OCI-LY1 (cell line): ENCODE results near the gene PRUNE1.

Experiments used
- H2AFZ ChIP-seq: fragments of 200-600 bp; sonication (generic), shearing (Covaris generic); 2 replicates; pipeline ENCODE4 v1.6.0; 2014; ENCODE audit warnings: antibody characterized with exemption, mild to moderate bottlenecking, low read length
- H3F3A ChIP-seq: fragments of 200-600 bp; sonication (generic), shearing (Covaris generic); 2 replicates; pipeline ENCODE4 v1.6.0; 2014; ENCODE audit warnings: mild to moderate bottlenecking, antibody characterized with exemption, low read length, moderate library complexity; ENCODE audit not compliant: insufficient read depth
- H3K27ac ChIP-seq: fragments of 200-600 bp; sonication (generic); 2 replicates; pipeline ENCODE4 v1.5.1; 2014; ENCODE audit warnings: low read length, mixed run types, mild to moderate bottlenecking, low read depth; ENCODE audit not compliant: poor library complexity, severe bottlenecking
- H3K27me3 ChIP-seq: fragments of 200-600 bp; sonication (generic); 2 replicates; pipeline ENCODE4 v1.6.0; 2014; ENCODE audit warnings: antibody characterized with exemption, mild to moderate bottlenecking, low read length, moderate library complexity; ENCODE audit not compliant: insufficient read depth
- H3K36me3 ChIP-seq: fragments of 200-600 bp; sonication (generic); 2 replicates; pipeline ENCODE4 v1.6.1; 2014; ENCODE audit warnings: mild to moderate bottlenecking, antibody characterized with exemption, low read length, moderate library complexity, mixed read lengths; ENCODE audit not compliant: insufficient read depth
- H3K4me1 ChIP-seq: fragments of 200-600 bp; sonication (generic); 2 replicates; pipeline ENCODE4 v1.5.1; 2014; ENCODE audit warnings: mild to moderate bottlenecking, low read length, moderate library complexity; ENCODE audit not compliant: insufficient read depth, severe bottlenecking
- H3K4me2 ChIP-seq: fragments of 200-600 bp; sonication (generic), shearing (Covaris generic); 2 replicates; pipeline ENCODE4 v1.6.1; 2014; ENCODE audit warnings: low read length
- H3K4me3 ChIP-seq: fragments of 200-600 bp; sonication (generic); 2 replicates; pipeline ENCODE4 v1.5.1; 2014; ENCODE audit warnings: low read length, low read depth, mild to moderate bottlenecking, mixed read lengths; ENCODE audit not compliant: poor library complexity, severe bottlenecking
- H3K79me2 ChIP-seq: fragments of 200-600 bp; shearing (Covaris generic); 2 replicates; pipeline ENCODE4 v1.6.1; 2016; ENCODE audit warnings: mixed run types, low read length, mixed read lengths; ENCODE audit not compliant: insufficient read depth
- H3K9ac ChIP-seq: fragments of 200-600 bp; sonication (generic), shearing (Covaris generic); 2 replicates; pipeline ENCODE4 v1.6.1; 2014; ENCODE audit warnings: mild to moderate bottlenecking, low read length, mixed read lengths
- H3K9me2 ChIP-seq: fragments of 200-600 bp; sonication (generic), shearing (Covaris generic); 2 replicates; pipeline ENCODE4 v1.6.1; 2014; ENCODE audit warnings: low read depth, mild to moderate bottlenecking, low read length, mixed read lengths
- H3K9me3 ChIP-seq: fragments of 200-600 bp; shearing (Covaris generic); 2 replicates; pipeline ENCODE4 v1.6.1; 2014; ENCODE audit warnings: low read length, mixed read lengths
- H4K20me1 ChIP-seq: fragments of 200-600 bp; sonication (generic), shearing (Covaris generic); 2 replicates; pipeline ENCODE4 v1.6.0; 2016; ENCODE audit warnings: mild to moderate bottlenecking, low read length; ENCODE audit not compliant: insufficient read depth
- EZH2 ChIP-seq: fragments of 200-600 bp; sonication (generic), shearing (Covaris generic); IDR thresholded peaks from 2 replicates; pipeline ENCODE4 v1.8.0; 2017; ENCODE audit warnings: borderline replicate concordance, mixed run types, mild to moderate bottlenecking, antibody characterized with exemption, low read length, moderate library complexity, mixed read lengths
- TF ChIP-seq, protein P1 (sequence below): fragments of 200-600 bp; sonication (generic), shearing (Covaris generic); IDR thresholded peaks from 2 replicates; pipeline ENCODE4 v1.5.1; 2017; ENCODE audit warnings: mild to moderate bottlenecking, antibody characterized with exemption, low read length, moderate library complexity, mixed read lengths

The PRUNE1 gene

GRCh38 chr1:151002051-151002450, 6.2 kb upstream of the PRUNE1 start:
- no peak overlapping the region for H2AFZ ChIP-seq
- TF ChIP-seq, protein P1, sequence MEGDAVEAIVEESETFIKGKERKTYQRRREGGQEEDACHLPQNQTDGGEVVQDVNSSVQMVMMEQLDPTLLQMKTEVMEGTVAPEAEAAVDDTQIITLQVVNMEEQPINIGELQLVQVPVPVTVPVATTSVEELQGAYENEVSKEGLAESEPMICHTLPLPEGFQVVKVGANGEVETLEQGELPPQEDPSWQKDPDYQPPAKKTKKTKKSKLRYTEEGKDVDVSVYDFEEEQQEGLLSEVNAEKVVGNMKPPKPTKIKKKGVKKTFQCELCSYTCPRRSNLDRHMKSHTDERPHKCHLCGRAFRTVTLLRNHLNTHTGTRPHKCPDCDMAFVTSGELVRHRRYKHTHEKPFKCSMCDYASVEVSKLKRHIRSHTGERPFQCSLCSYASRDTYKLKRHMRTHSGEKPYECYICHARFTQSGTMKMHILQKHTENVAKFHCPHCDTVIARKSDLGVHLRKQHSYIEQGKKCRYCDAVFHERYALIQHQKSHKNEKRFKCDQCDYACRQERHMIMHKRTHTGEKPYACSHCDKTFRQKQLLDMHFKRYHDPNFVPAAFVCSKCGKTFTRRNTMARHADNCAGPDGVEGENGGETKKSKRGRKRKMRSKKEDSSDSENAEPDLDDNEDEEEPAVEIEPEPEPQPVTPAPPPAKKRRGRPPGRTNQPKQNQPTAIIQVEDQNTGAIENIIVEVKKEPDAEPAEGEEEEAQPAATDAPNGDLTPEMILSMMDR = no peak
- no peak for TF ChIP-seq EZH2
- no peaks in the 10 kb centered on the region for H3K9me2 ChIP-seq
- no peak overlapping the region for H3K4me2 ChIP-seq
- no peaks in the 10 kb centered on the region for H3K9me3 ChIP-seq
- no peak overlapping the region for H3K27ac ChIP-seq
- H3K27me3 ChIP-seq = no peaks in the 10 kb centered on the region
- H4K20me1 ChIP-seq = no peaks in the 10 kb centered on the region
- peaks cover 22% of the 10 kb centered on the region for H3K4me1 ChIP-seq
- no peaks in the 10 kb centered on the region; the same call in 1 of the 2 replicates for H3K36me3 ChIP-seq
- no peak overlapping the region for H3K4me3 ChIP-seq
- no peak overlapping the region for H3K9ac ChIP-seq
- no peaks in the 10 kb centered on the region for H3F3A ChIP-seq
- no peaks in the 10 kb centered on the region for H3K79me2 ChIP-seq

DNA sequence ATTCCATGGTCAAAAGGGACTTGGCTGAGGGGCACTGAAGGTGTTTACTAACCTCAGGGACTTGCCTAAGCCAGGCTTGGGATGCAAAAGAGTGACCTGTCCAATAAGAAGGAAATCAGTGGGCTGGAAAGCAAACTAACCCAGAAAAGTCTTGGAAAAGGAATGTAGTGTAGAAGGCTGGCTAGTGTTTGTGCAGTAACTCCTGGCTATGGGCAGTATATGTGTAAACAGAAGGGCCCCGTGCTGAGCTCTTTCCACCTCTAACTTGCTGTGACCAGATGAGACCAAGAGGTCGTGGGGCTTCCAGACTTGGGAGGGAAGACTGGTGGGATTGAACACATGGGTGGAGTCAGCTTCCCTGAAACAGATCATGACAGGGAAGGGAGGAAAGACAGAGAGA, 5.6 kb upstream of the PRUNE1 start:
- Histone ChIP-seq H4K20me1 (no peaks in the 10 kb centered on the region), H3K9me3 (no peaks in the 10 kb centered on the region), H3K4me3 (no peak overlapping the region), H3K9ac (no peak overlapping the region), H2AFZ (no peak overlapping the region), H3K79me2 (no peaks in the 10 kb centered on the region), H3K27me3 (no peaks in the 10 kb centered on the region), H3F3A (no peaks in the 10 kb centered on the region), H3K27ac (no peak overlapping the region), H3K36me3 (no peaks in the 10 kb centered on the region; the same call in 1 of the 2 replicates), H3K4me1 (peaks cover 26% of the 10 kb centered on the region), H3K9me2 (no peaks in the 10 kb centered on the region), H3K4me2 (no peak overlapping the region)
- TF ChIP-seq, protein P1 = no peak
- no peak for TF ChIP-seq EZH2

GRCh38 chr1:151003180-151003579, 5.1 kb upstream of the PRUNE1 start:
- H3K27ac ChIP-seq = no peak overlapping the region
- no peaks in the 10 kb centered on the region for H3K9me2 ChIP-seq
- no peak overlapping the region for H2AFZ ChIP-seq
- H3K9me3 ChIP-seq = no peaks in the 10 kb centered on the region
- H3K27me3 ChIP-seq = no peaks in the 10 kb centered on the region
- TF ChIP-seq, protein P1 = no peak
- no peak for TF ChIP-seq EZH2
- no peaks in the 10 kb centered on the region; the same call in 1 of the 2 replicates for H3K36me3 ChIP-seq
- H3K4me2 ChIP-seq = no peak overlapping the region
- no peaks in the 10 kb centered on the region for H3F3A ChIP-seq
- H3K4me3 ChIP-seq = no peak overlapping the region
- no peaks in the 10 kb centered on the region for H4K20me1 ChIP-seq
- H3K4me1 ChIP-seq = peaks cover 31% of the 10 kb centered on the region
- no peaks in the 10 kb centered on the region for H3K79me2 ChIP-seq
- no peak overlapping the region for H3K9ac ChIP-seq
